K562 (cell line): ENCODE data around the gene DNASE2B. TPM values are rescaled to one million over a fixed set of nuclear protein-coding genes. Genes with fewer than 3 reads are reported as not detected.

Experiments
- ATAC-seq: fragments of 200-7000 bp; cut with Tn5 transposase; 3 replicates; pipeline ENCODE4 v1.9.1; 2020; ENCODE audit warnings: moderate library complexity
- BruUV-seq: library from RNA; stranded (reverse); fragments of 400-500 nt; replicated peaks from 2 replicates; lab custom pipeline; 2021; lab: Mats Ljungman, UMichigan
- CTCF ChIA-PET: fragments of 300-600 bp; formaldehyde crosslinking; extraction: SDS; loops from one replicate; lab custom pipeline; 2021; ENCODE audit warnings: low intra/inter-chr PET ratio; lab: Yijun Ruan, JAX
- POLR2A ChIA-PET: fragments of 300-600, 350-650 bp; sonication (Branson Sonifier 250); formaldehyde crosslinking; extraction: SDS; loops from one replicate; lab custom pipeline; 2021; ENCODE audit warnings: antibody characterized with exemption, inconsistent platforms; lab: Yijun Ruan, JAX
- DNase-seq, 4 experiments: peaks; one replicate each; pipeline versions ENCODE4 v3.0.0 to v3.0.0-alpha.2; 2011 to 2018; ENCODE audit warnings: low spot score in 3 of 4, mixed read lengths in 3 of 4; ENCODE audit errors: extremely low read depth in 1 of 4
- FAIRE-seq: peaks from 2 replicates; lab custom pipeline; 2011; peaks lifted over from hg19 to GRCh38; lab: Jason Lieb, UNC
- H2AFZ ChIP-seq: 2 replicates; pipeline ENCODE4 v1.6.0; 2011; ENCODE audit warnings: low read depth, low read length, control low read depth, inconsistent platforms
- H3K27ac ChIP-seq: fragments of 200-600 bp; 3 replicates; pipeline ENCODE4 v1.8.0; 2011; ENCODE audit warnings: low read depth, mild to moderate bottlenecking, control low read depth, inconsistent platforms, low read length, moderate library complexity, mixed read lengths; ENCODE audit errors: extremely low read depth
- H3K27me3 ChIP-seq, 2 experiments: fragments of 300-600 bp in 1 of 2; 2 replicates in 1 of 2; 3 replicates in 1 of 2; pipeline versions ENCODE4 v1.6.0 to v1.8.0; 2011; ENCODE audit warnings: inconsistent platforms in 2 of 2, low read length in 2 of 2, mild to moderate bottlenecking in 1 of 2, mixed read lengths in 1 of 2, moderate library complexity in 1 of 2; ENCODE audit not compliant: control insufficient read depth in 2 of 2, insufficient read depth in 2 of 2
- H3K36me3 ChIP-seq: fragments of 300-600 bp; 3 replicates; pipeline ENCODE4 v1.8.0; 2011; ENCODE audit warnings: mild to moderate bottlenecking, low read length, inconsistent platforms; ENCODE audit not compliant: control insufficient read depth, insufficient read depth
- H3K4me1 ChIP-seq, 2 experiments: fragments of 200-600 bp in 1 of 2; replicated peaks in 1 of 2; 2 replicates in 1 of 2; 3 replicates in 1 of 2; pipeline versions ENCODE4 v1.5.1 to v1.8.0; 2011; ENCODE audit warnings: inconsistent platforms in 2 of 2, low read length in 2 of 2, mild to moderate bottlenecking in 1 of 2, mixed read lengths in 1 of 2, moderate library complexity in 1 of 2; ENCODE audit not compliant: control insufficient read depth in 2 of 2, insufficient read depth in 2 of 2
- H3K4me2 ChIP-seq: 2 replicates; pipeline ENCODE4 v1.6.1; 2011; ENCODE audit warnings: low read length, control low read depth, inconsistent platforms, mixed read lengths; ENCODE audit not compliant: insufficient read depth
- H3K4me3 ChIP-seq: fragments of 200-600 bp; sonication (generic), shearing (Covaris generic); 2 replicates; pipeline ENCODE4 v1.5.1; 2016; ENCODE audit warnings: control low read depth, inconsistent platforms
- H3K79me2 ChIP-seq: fragments of 200-600 bp; 3 replicates; pipeline ENCODE4 v1.8.0; 2011; ENCODE audit warnings: low read length, inconsistent platforms; ENCODE audit not compliant: control insufficient read depth, insufficient read depth
- H3K9ac ChIP-seq, 2 experiments: 2 replicates each; pipeline versions ENCODE4 v1.6.0 to v1.6.1; 2011; ENCODE audit warnings: low read depth in 2 of 2, low read length in 2 of 2, control low read depth in 1 of 2, inconsistent platforms in 1 of 2, mild to moderate bottlenecking in 1 of 2, mixed read lengths in 1 of 2; ENCODE audit not compliant: insufficient read depth in 1 of 2
- H3K9me1 ChIP-seq: one replicate; pipeline ENCODE4 v1.6.0; 2011; ENCODE audit warnings: inconsistent platforms, mild to moderate bottlenecking, low read length, moderate library complexity; ENCODE audit not compliant: control insufficient read depth, insufficient read depth
- H3K9me3 ChIP-seq: replicated peaks from 2 replicates; pipeline ENCODE4 v1.5.1; 2011; ENCODE audit warnings: low read depth, low read length, inconsistent platforms; ENCODE audit not compliant: control insufficient read depth, insufficient read depth
- H4K20me1 ChIP-seq: replicated peaks from 2 replicates; pipeline ENCODE4 v1.6.1; 2011; ENCODE audit warnings: low read length, inconsistent platforms, mixed read lengths; ENCODE audit not compliant: control insufficient read depth, insufficient read depth
- CREM ChIP-seq: IDR thresholded peaks from 2 replicates; pipeline ENCODE4 v1.6.1; 2014; ENCODE audit warnings: antibody characterized with exemption, low read depth
- JUNB ChIP-seq: fragments of 450-650 bp; formaldehyde crosslinking; conservative IDR thresholded peaks from 2 replicates; pipeline ENCODE4 v1.4.0; 2020; ENCODE audit warnings: mild to moderate bottlenecking
- JUND ChIP-seq, 2 experiments: IDR thresholded peaks; 2 replicates in 1 of 2; 3 replicates in 1 of 2; pipeline ENCODE4 v1.6.1; 2011; ENCODE audit warnings: borderline replicate concordance in 2 of 2, low read depth in 2 of 2, low read length in 2 of 2, improper control_type of control experiment in 1 of 2, missing biosample characterization in 1 of 2, missing genetic modification characterization in 1 of 2, missing genetic modification reagents in 1 of 2
- MAFG ChIP-seq: fragments of 450-650 bp; conservative IDR thresholded peaks from 2 replicates; pipeline ENCODE4 v1.6.1; 2016; ENCODE audit warnings: missing genetic modification characterization, missing compliant biosample characterization
- MECOM ChIP-seq: fragments of 250-450 bp; sonication (Bioruptor Pico); IDR thresholded peaks from 2 replicates; pipeline ENCODE4 v1.8.0; 2022; ENCODE audit warnings: inconsistent platforms
- SMAD1 ChIP-seq: fragments of 150-350 bp; IDR thresholded peaks from 2 replicates; pipeline ENCODE4 v1.6.1; 2014; ENCODE audit warnings: low read length, low read depth; ENCODE audit not compliant: partially characterized antibody
- ZNF165 ChIP-seq: fragments of 250-450 bp; sonication (Bioruptor Pico); IDR thresholded peaks from 2 replicates; pipeline ENCODE4 v1.4.0; 2020; ENCODE audit warnings: borderline replicate concordance
- ZNF79 ChIP-seq: fragments of 250-450 bp; sonication (Bioruptor Pico); IDR thresholded peaks from 2 replicates; pipeline ENCODE4 v1.4.0; 2020; ENCODE audit warnings: low read depth, mild to moderate bottlenecking, moderate library complexity
- WGBS: fragments of 100-300 bp; shearing (Covaris generic); methylation state at CpG from one replicate; pipeline ENCODE4 v1.1.6; 2016; ENCODE audit warnings: low coverage, mixed read lengths; ENCODE audit not compliant: insufficient coverage; ENCODE audit errors: missing lambda C conversion rate; 5-methylcytosine and 5-hydroxymethylcytosine counted together
- in situ Hi-C: fragments of 300-500 bp; cut with MboI; formaldehyde crosslinking; loops from 4 replicates; pipeline ENCODE4 v1.15.0; 2018; ENCODE audit warnings: inconsistent platforms, mixed read lengths
- intact Hi-C: fragments of 100-400 bp; cut with micrococcal nuclease; formaldehyde crosslinking; loops from 2 replicates; pipeline ENCODE4 v1.14.2; 2022
- polyA plus RNA-seq, 8 experiments: library from polyadenylated mRNA; depleted of rRNA in 4 of 8; stranded (reverse) in 5 of 8; unstranded in 3 of 8; fragments of >200 nt; fragmentation: Nextera tagmentation in 2 of 8; fragmentation: Illumina TruSeq in 1 of 8; extraction: Ambion mirVana in 2 of 8; extraction: Trizol in 1 of 8; gene quantifications; 2 replicates each; pipeline versions ENCODE4 v1.2.1 to v1.2.3, GENCODE V29; 2011 to 2014; ENCODE audit warnings: inconsistent platforms in 1 of 8, missing spikeins in 1 of 8
- total RNA-seq, 7 experiments: library from RNA; depleted of rRNA in 6 of 7; stranded (reverse); fragments of >200 nt in 6 of 7; fragmentation: Illumina TruSeq in 2 of 7; extraction: Trizol in 2 of 7; gene quantifications; 2 replicates each; pipeline versions ENCODE4 v1.2.1 to v1.2.3, GENCODE V29; 2011 to 2021; ENCODE audit warnings: low replicate concordance in 1 of 7
- TF ChIP-seq, protein P1 (sequence below): sonication (generic); formaldehyde crosslinking; IDR thresholded peaks from 2 replicates; pipeline ENCODE4 v1.8.0; 2022; ENCODE audit warnings: mild to moderate bottlenecking, low read depth, missing genetic modification reagents
- TF ChIP-seq, protein P2 (sequence below): fragments of 450-650 bp; IDR thresholded peaks from 2 replicates; pipeline ENCODE4 v1.6.1; 2016; ENCODE audit warnings: borderline replicate concordance
- TF ChIP-seq, protein P3 (sequence below): fragments of 250-450 bp; sonication (Bioruptor Pico); IDR thresholded peaks from 2 replicates; pipeline ENCODE4 v1.8.0; 2022; ENCODE audit warnings: moderate library complexity, mild to moderate bottlenecking, inconsistent platforms

Gene DNASE2B
- total and polyA plus RNA-seq, 9 of the 15 experiments (the other 6 are each of a cell fraction or from before 2014, with no cell fraction given) = not detected

DNA sequence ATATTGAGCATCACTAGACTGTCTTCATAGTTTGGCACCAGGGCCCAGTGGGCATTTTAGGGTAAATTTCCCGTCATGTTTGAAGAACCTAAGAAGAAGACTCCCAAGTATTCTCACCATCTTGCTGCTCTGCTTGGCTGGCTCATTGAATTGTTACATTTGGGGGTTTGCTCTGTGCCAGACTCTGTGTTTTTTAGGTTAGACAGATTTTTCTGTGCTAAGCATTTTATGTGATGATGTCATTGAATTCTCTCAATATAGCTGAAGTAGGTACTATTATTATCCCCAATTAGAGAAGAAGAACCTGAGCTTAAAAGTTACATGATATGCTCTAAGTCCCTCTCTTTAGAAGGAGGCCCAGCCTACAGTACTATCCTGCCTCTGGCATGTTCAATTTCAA lies 28.0 kb upstream of the DNASE2B start:
- ChIA-PET POLR2A (interaction anchor here (0.6 kb wide), 1 partner anchor 13 kb away, joined by 3 read pairs; no protein-coding TSS in a partner anchor), CTCF (no interaction called here)

More for the DNA sequence above, 28.0 kb upstream of the DNASE2B start:
- in situ Hi-C loops = no loop called here
- H3K4me1 ChIP-seq = peaks cover 0 to 12% of the 10 kb centered on the region in 2 experiments; a peak in 2 of 5 replicates
- DNase-seq (no peak), FAIRE-seq (no peak), ATAC-seq (no peak)
- H3K9me3 ChIP-seq = no peaks in the 10 kb centered on the region
- no peaks in the 10 kb centered on the region for H3K27me3 ChIP-seq
- no peak overlapping the region for H3K27ac ChIP-seq
- H3K9me1 ChIP-seq = no peaks in the 10 kb centered on the region
- H3K36me3 ChIP-seq = no peaks in the 10 kb centered on the region
- H2AFZ ChIP-seq = no peak overlapping the region
- intact Hi-C loops = no loop called here
- WGBS = 27% methylated on average over 1 of the region's 1 CpG
- no peak for TF ChIP-seq MAFG
- TF ChIP-seq JUNB (CRISPR knock-in tag) = no peak
- no peak for TF ChIP-seq JUND (IDR thresholded peaks at IDR 0.05; ENCODE audit: borderline replicate concordance, low read depth, low read length)
- TF ChIP-seq JUND (tag; IDR thresholded peaks at IDR 0.05; ENCODE audit: borderline replicate concordance, low read depth, low read length) = no peak
- no peak for TF ChIP-seq CREM
- TF ChIP-seq, protein P1, sequence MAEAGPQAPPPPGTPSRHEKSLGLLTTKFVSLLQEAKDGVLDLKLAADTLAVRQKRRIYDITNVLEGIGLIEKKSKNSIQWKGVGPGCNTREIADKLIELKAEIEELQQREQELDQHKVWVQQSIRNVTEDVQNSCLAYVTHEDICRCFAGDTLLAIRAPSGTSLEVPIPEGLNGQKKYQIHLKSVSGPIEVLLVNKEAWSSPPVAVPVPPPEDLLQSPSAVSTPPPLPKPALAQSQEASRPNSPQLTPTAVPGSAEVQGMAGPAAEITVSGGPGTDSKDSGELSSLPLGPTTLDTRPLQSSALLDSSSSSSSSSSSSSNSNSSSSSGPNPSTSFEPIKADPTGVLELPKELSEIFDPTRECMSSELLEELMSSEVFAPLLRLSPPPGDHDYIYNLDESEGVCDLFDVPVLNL (CRISPR knock-in tag) = no peak
- TF ChIP-seq, protein P2, sequence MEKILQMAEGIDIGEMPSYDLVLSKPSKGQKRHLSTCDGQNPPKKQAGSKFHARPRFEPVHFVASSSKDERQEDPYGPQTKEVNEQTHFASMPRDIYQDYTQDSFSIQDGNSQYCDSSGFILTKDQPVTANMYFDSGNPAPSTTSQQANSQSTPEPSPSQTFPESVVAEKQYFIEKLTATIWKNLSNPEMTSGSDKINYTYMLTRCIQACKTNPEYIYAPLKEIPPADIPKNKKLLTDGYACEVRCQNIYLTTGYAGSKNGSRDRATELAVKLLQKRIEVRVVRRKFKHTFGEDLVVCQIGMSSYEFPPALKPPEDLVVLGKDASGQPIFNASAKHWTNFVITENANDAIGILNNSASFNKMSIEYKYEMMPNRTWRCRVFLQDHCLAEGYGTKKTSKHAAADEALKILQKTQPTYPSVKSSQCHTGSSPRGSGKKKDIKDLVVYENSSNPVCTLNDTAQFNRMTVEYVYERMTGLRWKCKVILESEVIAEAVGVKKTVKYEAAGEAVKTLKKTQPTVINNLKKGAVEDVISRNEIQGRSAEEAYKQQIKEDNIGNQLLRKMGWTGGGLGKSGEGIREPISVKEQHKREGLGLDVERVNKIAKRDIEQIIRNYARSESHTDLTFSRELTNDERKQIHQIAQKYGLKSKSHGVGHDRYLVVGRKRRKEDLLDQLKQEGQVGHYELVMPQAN = no peak
- TF ChIP-seq MECOM = no peak
- TF ChIP-seq, protein P3, sequence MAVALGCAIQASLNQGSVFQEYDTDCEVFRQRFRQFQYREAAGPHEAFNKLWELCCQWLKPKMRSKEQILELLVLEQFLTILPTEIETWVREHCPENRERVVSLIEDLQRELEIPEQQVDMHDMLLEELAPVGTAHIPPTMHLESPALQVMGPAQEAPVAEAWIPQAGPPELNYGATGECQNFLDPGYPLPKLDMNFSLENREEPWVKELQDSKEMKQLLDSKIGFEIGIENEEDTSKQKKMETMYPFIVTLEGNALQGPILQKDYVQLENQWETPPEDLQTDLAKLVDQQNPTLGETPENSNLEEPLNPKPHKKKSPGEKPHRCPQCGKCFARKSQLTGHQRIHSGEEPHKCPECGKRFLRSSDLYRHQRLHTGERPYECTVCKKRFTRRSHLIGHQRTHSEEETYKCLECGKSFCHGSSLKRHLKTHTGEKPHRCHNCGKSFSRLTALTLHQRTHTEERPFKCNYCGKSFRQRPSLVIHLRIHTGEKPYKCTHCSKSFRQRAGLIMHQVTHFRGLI (CRISPR knock-in tag) = no peak
- TF ChIP-seq ZNF165 (CRISPR knock-in tag) = no peak
- no peak for TF ChIP-seq SMAD1
- no peak for TF ChIP-seq ZNF79 (CRISPR knock-in tag)
- H3K4me2 ChIP-seq = no peak overlapping the region
- no peaks in the 10 kb centered on the region for H3K79me2 ChIP-seq
- no peak overlapping the region for H3K4me3 ChIP-seq
- no peaks in the 10 kb centered on the region for H4K20me1 ChIP-seq
- H3K9ac ChIP-seq = no peak overlapping the region
- no TSS peak for BruUV-seq
